Measurements from ENCODE around the gene KRTAP19-1.

DNA sequence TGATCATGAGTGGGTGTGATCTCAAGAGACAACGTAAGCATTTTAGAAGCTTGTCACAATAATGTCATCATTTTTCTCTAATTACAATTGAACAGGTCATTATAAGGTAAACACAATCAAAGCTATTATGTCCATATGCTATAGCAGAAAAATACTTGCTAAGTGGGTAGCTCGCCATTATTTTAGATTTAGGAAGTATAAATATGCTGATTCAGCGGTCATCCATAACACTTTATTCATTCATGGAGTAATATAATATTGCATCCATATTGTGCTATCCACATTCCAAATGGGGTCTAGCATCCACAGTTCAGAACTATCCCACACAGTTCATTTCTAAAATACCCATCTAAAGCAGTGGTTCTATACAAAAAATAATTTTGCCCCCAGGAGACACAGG lies 31.7 kb downstream of the KRTAP19-1 start:
- TF ChIP-seq, protein P1, sequence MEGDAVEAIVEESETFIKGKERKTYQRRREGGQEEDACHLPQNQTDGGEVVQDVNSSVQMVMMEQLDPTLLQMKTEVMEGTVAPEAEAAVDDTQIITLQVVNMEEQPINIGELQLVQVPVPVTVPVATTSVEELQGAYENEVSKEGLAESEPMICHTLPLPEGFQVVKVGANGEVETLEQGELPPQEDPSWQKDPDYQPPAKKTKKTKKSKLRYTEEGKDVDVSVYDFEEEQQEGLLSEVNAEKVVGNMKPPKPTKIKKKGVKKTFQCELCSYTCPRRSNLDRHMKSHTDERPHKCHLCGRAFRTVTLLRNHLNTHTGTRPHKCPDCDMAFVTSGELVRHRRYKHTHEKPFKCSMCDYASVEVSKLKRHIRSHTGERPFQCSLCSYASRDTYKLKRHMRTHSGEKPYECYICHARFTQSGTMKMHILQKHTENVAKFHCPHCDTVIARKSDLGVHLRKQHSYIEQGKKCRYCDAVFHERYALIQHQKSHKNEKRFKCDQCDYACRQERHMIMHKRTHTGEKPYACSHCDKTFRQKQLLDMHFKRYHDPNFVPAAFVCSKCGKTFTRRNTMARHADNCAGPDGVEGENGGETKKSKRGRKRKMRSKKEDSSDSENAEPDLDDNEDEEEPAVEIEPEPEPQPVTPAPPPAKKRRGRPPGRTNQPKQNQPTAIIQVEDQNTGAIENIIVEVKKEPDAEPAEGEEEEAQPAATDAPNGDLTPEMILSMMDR (conservative IDR thresholded peaks at IDR 0.05; ENCODE audit: low read depth, low read length) = no peak
- no peak for TF ChIP-seq EZH2 (IDR thresholded peaks at IDR 0.05; ENCODE audit: borderline replicate concordance, low read depth, low read length, poor library complexity, severe bottlenecking)

Measured in A673 (cell line).